ENCODE measurements around the gene HOXA2.

HOXA2 gene

GRCh38 chr7:27073076-27073475 lies 29.4 kb downstream of the HOXA2 start:
- no peak overlapping the region for H3K27ac ChIP-seq (ENCODE audit: low read length, poor library complexity, severe bottlenecking)
- H2AK5ac ChIP-seq (ENCODE audit: low read length, severe bottlenecking) = no peak overlapping the region
- H2BK15ac ChIP-seq (ENCODE audit: low read depth, poor library complexity, severe bottlenecking) = no peak overlapping the region
- no peak overlapping the region for H3K23ac ChIP-seq (ENCODE audit: low read length in 2 of 2)
- H4K8ac ChIP-seq (ENCODE audit: low read length) = no peak overlapping the region
- H3K4ac ChIP-seq (ENCODE audit: low read depth in 1 of 2, low read length in 2 of 2) = no peak overlapping the region
- no peak overlapping the region for H2BK120ac ChIP-seq (ENCODE audit: low read depth, low read length)
- H3K14ac ChIP-seq (ENCODE audit: low read length in 2 of 2) = no peak overlapping the region
- no peak overlapping the region for H2AFZ ChIP-seq (ENCODE audit: low read depth, low read length)
- H3K79me1 ChIP-seq (replicated peaks; ENCODE audit: low read length, poor library complexity, severe bottlenecking) = no peaks in the 10 kb centered on the region
- H3K36me3 ChIP-seq (ENCODE audit: control insufficient read depth in 1 of 2, insufficient read depth in 2 of 2, low read depth in 1 of 2, low read length in 2 of 2) = no peaks in the 10 kb centered on the region
- no peak overlapping the region for H4K91ac ChIP-seq (ENCODE audit: low read length)
- no peak overlapping the region for H3K4me3 ChIP-seq (ENCODE audit: insufficient read depth in 1 of 2, low read depth in 1 of 2, low read length in 2 of 2)
- H3K9me3 ChIP-seq (ENCODE audit: control insufficient read depth, low read length) = no peaks in the 10 kb centered on the region
- H2BK5ac ChIP-seq (ENCODE audit: low read depth, low read length, poor library complexity, severe bottlenecking) = no peak overlapping the region
- H3K18ac ChIP-seq (ENCODE audit: low read depth in 1 of 2, low read length in 2 of 2) = no peak overlapping the region
- H3K4me1 ChIP-seq (ENCODE audit: control insufficient read depth, insufficient read depth, low read depth, low read length) = no peaks in the 10 kb centered on the region
- H3K4me2 ChIP-seq (ENCODE audit: low read length, poor library complexity, severe bottlenecking) = no peak overlapping the region
- H3K9ac ChIP-seq (ENCODE audit: low read length) = no peak overlapping the region
- no peaks in the 10 kb centered on the region for H3K27me3 ChIP-seq (ENCODE audit: control insufficient read depth in 1 of 2, insufficient read depth in 1 of 2, low read length in 2 of 2)
- H2BK12ac ChIP-seq (ENCODE audit: low read length in 2 of 2) = no peak overlapping the region
- no peak for DNase-seq

- H3K4ac ChIP-seq (ENCODE audit: low read depth in 1 of 2, low read length in 2 of 2) = no peak overlapping the region
- H3K23ac ChIP-seq (ENCODE audit: low read length in 2 of 2) = no peak overlapping the region
- no peaks in the 10 kb centered on the region for H3K27me3 ChIP-seq (ENCODE audit: control insufficient read depth in 1 of 2, insufficient read depth in 1 of 2, low read length in 2 of 2)
- no peak overlapping the region for H3K4me3 ChIP-seq (ENCODE audit: insufficient read depth in 1 of 2, low read depth in 1 of 2, low read length in 2 of 2)
- no peak overlapping the region for H2AK5ac ChIP-seq (ENCODE audit: low read length, severe bottlenecking)
- no peak overlapping the region for H3K14ac ChIP-seq (ENCODE audit: low read length in 2 of 2)
- H3K79me1 ChIP-seq (replicated peaks; ENCODE audit: low read length, poor library complexity, severe bottlenecking) = no peaks in the 10 kb centered on the region
- no peaks in the 10 kb centered on the region for H3K36me3 ChIP-seq (ENCODE audit: control insufficient read depth in 1 of 2, insufficient read depth in 2 of 2, low read depth in 1 of 2, low read length in 2 of 2)
- no peak overlapping the region for H4K8ac ChIP-seq (ENCODE audit: low read length)
- H3K27ac ChIP-seq (ENCODE audit: low read length, poor library complexity, severe bottlenecking) = no peak overlapping the region
- no peak overlapping the region for H3K9ac ChIP-seq (ENCODE audit: low read length)
- H3K4me1 ChIP-seq (ENCODE audit: control insufficient read depth, insufficient read depth, low read depth, low read length) = no peaks in the 10 kb centered on the region
- no peak overlapping the region for H2AFZ ChIP-seq (ENCODE audit: low read depth, low read length)
- no peak overlapping the region for H2BK12ac ChIP-seq (ENCODE audit: low read length in 2 of 2)
- DNase-seq = no peak
- no peak overlapping the region for H2BK5ac ChIP-seq (ENCODE audit: low read depth, low read length, poor library complexity, severe bottlenecking)
- no peaks in the 10 kb centered on the region for H3K9me3 ChIP-seq (ENCODE audit: control insufficient read depth, low read length)
- H2BK15ac ChIP-seq (ENCODE audit: low read depth, poor library complexity, severe bottlenecking) = no peak overlapping the region
- H3K18ac ChIP-seq (ENCODE audit: low read depth in 1 of 2, low read length in 2 of 2) = no peak overlapping the region
- no peak overlapping the region for H4K91ac ChIP-seq (ENCODE audit: low read length)
- no peak overlapping the region for H2BK120ac ChIP-seq (ENCODE audit: low read depth, low read length)
- 78% methylated on average over 4 of the region's 6 CpGs for WGBS
- no peak overlapping the region for H3K4me2 ChIP-seq (ENCODE audit: low read length, poor library complexity, severe bottlenecking)
These were observed 30.7 kb downstream of the HOXA2 start for GRCh38 chr7:27071622-27072390.

DNA sequence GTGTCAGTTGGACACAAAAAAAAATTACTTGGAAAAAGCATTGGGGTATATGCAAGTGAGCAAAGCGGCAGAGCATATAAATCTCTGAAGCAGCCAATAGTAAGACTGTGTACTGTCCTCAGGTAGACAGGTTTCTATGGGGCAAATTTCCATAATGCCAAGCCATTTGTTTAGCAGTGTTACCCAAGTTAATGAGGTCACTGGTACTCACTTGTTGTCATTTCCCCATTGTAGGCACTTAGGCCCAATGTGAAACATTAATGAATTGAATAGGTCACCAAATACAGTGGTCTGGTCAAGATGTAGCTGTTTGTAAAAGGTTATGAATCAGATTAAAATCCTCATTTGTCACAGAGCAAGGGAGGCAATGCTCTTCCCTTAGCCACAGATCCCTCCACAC lies 34.2 kb downstream of the HOXA2 start:
- Histone ChIP-seq H3K4me1 (ENCODE audit: control insufficient read depth, insufficient read depth, low read depth, low read length) (no peaks in the 10 kb centered on the region), H3K23ac (ENCODE audit: low read length in 2 of 2) (no peak overlapping the region), H2BK5ac (ENCODE audit: low read depth, low read length, poor library complexity, severe bottlenecking) (no peak overlapping the region), H3K18ac (ENCODE audit: low read depth in 1 of 2, low read length in 2 of 2) (no peak overlapping the region), H2AK5ac (ENCODE audit: low read length, severe bottlenecking) (no peak overlapping the region), H4K91ac (ENCODE audit: low read length) (no peak overlapping the region), H2BK15ac (ENCODE audit: low read depth, poor library complexity, severe bottlenecking) (no peak overlapping the region), H2AFZ (ENCODE audit: low read depth, low read length) (no peak overlapping the region), H3K4me2 (ENCODE audit: low read length, poor library complexity, severe bottlenecking) (no peak overlapping the region), H3K79me1 (replicated peaks; ENCODE audit: low read length, poor library complexity, severe bottlenecking) (no peaks in the 10 kb centered on the region), H2BK120ac (ENCODE audit: low read depth, low read length) (no peak overlapping the region), H3K36me3 (ENCODE audit: control insufficient read depth in 1 of 2, insufficient read depth in 2 of 2, low read depth in 1 of 2, low read length in 2 of 2) (no peaks in the 10 kb centered on the region), H3K9ac (ENCODE audit: low read length) (no peak overlapping the region), H3K9me3 (ENCODE audit: control insufficient read depth, low read length) (no peaks in the 10 kb centered on the region), H3K14ac (ENCODE audit: low read length in 2 of 2) (no peak overlapping the region), H3K4ac (ENCODE audit: low read depth in 1 of 2, low read length in 2 of 2) (no peak overlapping the region), H4K8ac (ENCODE audit: low read length) (no peak overlapping the region), H3K4me3 (ENCODE audit: insufficient read depth in 1 of 2, low read depth in 1 of 2, low read length in 2 of 2) (no peak overlapping the region), H2BK12ac (ENCODE audit: low read length in 2 of 2) (no peak overlapping the region), H3K27ac (ENCODE audit: low read length, poor library complexity, severe bottlenecking) (no peak overlapping the region), H3K27me3 (ENCODE audit: control insufficient read depth in 1 of 2, insufficient read depth in 1 of 2, low read length in 2 of 2) (no peaks in the 10 kb centered on the region)
- no peak for DNase-seq
- 90% methylated on average over 1 of the region's 1 CpG for WGBS

- no peak overlapping the region for H3K9ac ChIP-seq (ENCODE audit: low read length)
- no peaks in the 10 kb centered on the region for H3K4me1 ChIP-seq (ENCODE audit: control insufficient read depth, insufficient read depth, low read depth, low read length)
- H3K79me1 ChIP-seq (replicated peaks; ENCODE audit: low read length, poor library complexity, severe bottlenecking) = no peaks in the 10 kb centered on the region
- no peak overlapping the region for H2AFZ ChIP-seq (ENCODE audit: low read depth, low read length)
- no peak overlapping the region for H3K14ac ChIP-seq (ENCODE audit: low read length in 2 of 2)
- no peaks in the 10 kb centered on the region for H3K27me3 ChIP-seq (ENCODE audit: control insufficient read depth in 1 of 2, insufficient read depth in 1 of 2, low read length in 2 of 2)
- peak; percentile 44 for DNase-seq
- no peak overlapping the region for H2AK5ac ChIP-seq (ENCODE audit: low read length, severe bottlenecking)
- H4K8ac ChIP-seq (ENCODE audit: low read length) = no peak overlapping the region
- 63% methylated on average over 2 of the region's 3 CpGs for WGBS
- no peak overlapping the region for H3K18ac ChIP-seq (ENCODE audit: low read depth in 1 of 2, low read length in 2 of 2)
- no peak overlapping the region for H4K91ac ChIP-seq (ENCODE audit: low read length)
- H3K23ac ChIP-seq (ENCODE audit: low read length in 2 of 2) = no peak overlapping the region
- H3K9me3 ChIP-seq (ENCODE audit: control insufficient read depth, low read length) = no peaks in the 10 kb centered on the region
- H2BK120ac ChIP-seq (ENCODE audit: low read depth, low read length) = no peak overlapping the region
- H3K4me3 ChIP-seq (ENCODE audit: insufficient read depth in 1 of 2, low read depth in 1 of 2, low read length in 2 of 2) = no peak overlapping the region
- no peak overlapping the region for H3K4ac ChIP-seq (ENCODE audit: low read depth in 1 of 2, low read length in 2 of 2)
- H3K27ac ChIP-seq (ENCODE audit: low read length, poor library complexity, severe bottlenecking) = no peak overlapping the region
- H2BK5ac ChIP-seq (ENCODE audit: low read depth, low read length, poor library complexity, severe bottlenecking) = no peak overlapping the region
- H2BK12ac ChIP-seq (ENCODE audit: low read length in 2 of 2) = no peak overlapping the region
- H2BK15ac ChIP-seq (ENCODE audit: low read depth, poor library complexity, severe bottlenecking) = no peak overlapping the region
- no peak overlapping the region for H3K4me2 ChIP-seq (ENCODE audit: low read length, poor library complexity, severe bottlenecking)
- no peaks in the 10 kb centered on the region for H3K36me3 ChIP-seq (ENCODE audit: control insufficient read depth in 1 of 2, insufficient read depth in 2 of 2, low read depth in 1 of 2, low read length in 2 of 2)
These were observed 36.3 kb downstream of the HOXA2 start for GRCh38 chr7:27066148-27066547.

Data from mesenchymal stem cell (in vitro differentiated cells and primary cell).